GM13976 (cell line): ENCODE measurements around the gene CLDN22.

Source experiments
- DNase-seq: peaks from one replicate; pipeline ENCODE4 v3.0.0; 2012; ENCODE audit warnings: low spot score
- in situ Hi-C: fragments of 300-500 bp; cut with MboI; formaldehyde crosslinking; loops from one replicate; pipeline ENCODE4 v1.12.0; 2022; ENCODE audit warnings: low sequenced_read_pairs, mixed read lengths, inconsistent platforms; ENCODE audit not compliant: unreplicated experiment
- TF ChIP-seq, protein P1 (sequence below): IDR thresholded peaks from 2 replicates; pipeline ENCODE4 v1.5.1; 2012; ENCODE audit warnings: borderline replicate concordance, mild to moderate bottlenecking; ENCODE audit not compliant: insufficient read depth; ENCODE audit errors: extremely low read depth, missing control alignments, control extremely low read depth

Gene CLDN22

GRCh38 chr4:183284258-183284785, 35.8 kb downstream of the CLDN22 start:
- in situ Hi-C loops, result no loop called here
- no peak for DNase-seq
- TF ChIP-seq, protein P1, sequence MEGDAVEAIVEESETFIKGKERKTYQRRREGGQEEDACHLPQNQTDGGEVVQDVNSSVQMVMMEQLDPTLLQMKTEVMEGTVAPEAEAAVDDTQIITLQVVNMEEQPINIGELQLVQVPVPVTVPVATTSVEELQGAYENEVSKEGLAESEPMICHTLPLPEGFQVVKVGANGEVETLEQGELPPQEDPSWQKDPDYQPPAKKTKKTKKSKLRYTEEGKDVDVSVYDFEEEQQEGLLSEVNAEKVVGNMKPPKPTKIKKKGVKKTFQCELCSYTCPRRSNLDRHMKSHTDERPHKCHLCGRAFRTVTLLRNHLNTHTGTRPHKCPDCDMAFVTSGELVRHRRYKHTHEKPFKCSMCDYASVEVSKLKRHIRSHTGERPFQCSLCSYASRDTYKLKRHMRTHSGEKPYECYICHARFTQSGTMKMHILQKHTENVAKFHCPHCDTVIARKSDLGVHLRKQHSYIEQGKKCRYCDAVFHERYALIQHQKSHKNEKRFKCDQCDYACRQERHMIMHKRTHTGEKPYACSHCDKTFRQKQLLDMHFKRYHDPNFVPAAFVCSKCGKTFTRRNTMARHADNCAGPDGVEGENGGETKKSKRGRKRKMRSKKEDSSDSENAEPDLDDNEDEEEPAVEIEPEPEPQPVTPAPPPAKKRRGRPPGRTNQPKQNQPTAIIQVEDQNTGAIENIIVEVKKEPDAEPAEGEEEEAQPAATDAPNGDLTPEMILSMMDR, result no peak

DNA sequence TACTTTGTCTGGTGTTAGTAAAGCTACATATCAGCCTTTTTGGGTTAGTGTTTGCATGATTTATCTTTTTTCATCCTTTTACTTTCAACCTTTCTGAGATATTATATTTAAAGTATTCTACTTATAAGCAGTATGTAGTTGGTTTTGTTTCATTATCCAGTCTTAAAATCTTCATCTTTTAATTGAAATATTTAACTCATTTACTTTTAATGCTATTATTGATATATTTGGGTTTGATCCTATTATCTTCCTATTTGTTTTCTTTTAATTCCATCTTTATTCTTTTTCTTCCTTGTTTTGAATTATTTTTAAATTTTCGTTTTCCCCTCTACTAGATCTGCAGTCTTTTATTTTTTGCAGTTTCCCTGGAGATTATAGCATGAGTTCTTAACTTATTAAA, 44.0 kb downstream of the CLDN22 start:
- in situ Hi-C loops, result no loop called here
- TF ChIP-seq, protein P1, result no peak
- no peak for DNase-seq

DNA sequence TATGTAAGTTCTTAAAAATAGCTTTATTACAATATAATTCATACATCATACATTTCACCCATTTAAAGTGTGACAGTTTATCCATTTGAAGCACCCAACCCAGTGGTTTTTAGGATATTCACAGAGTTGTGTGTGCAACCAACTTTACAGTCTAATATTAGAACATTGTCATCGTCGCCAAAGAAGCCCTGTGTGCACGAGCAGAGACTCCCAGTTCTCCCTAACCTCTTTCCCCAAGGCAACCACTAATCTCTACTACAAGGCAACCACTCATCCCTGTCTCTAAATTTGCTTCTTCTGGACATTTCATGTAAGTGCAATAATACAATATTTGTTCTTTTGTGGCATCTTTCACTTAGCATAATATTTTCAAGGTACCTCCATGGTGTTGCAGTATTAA, 47.7 kb downstream of the CLDN22 start:
- no peak for DNase-seq
- in situ Hi-C loops, result loop anchor here (25.0 kb wide), 1 partner anchor 460 kb away; no protein-coding TSS in a partner anchor
- TF ChIP-seq, protein P1, result no peak

DNA sequence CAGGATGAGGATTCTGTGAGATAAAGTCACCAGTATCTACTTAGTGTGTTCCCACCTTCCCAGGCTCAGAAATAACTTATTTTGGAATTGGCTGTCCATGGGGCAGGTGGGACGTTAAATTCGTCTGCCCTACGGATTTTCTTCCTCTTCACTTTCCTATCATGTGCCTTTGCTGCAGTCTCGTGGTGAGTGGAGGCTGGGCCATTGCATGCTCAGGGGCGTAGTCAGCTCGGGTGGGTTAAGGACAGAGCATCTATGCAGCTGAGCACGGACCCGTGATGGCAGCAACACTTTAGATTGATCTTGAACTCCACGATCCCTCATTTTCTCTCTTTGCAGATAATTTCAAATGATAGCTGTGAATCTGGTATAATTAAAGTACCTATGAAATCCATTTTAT, 51.5 kb downstream of the CLDN22 start:
- in situ Hi-C loops, result loop anchor here (25.0 kb wide), 1 partner anchor 456 kb away; no protein-coding TSS in a partner anchor
- TF ChIP-seq, protein P1, result no peak
- no peak for DNase-seq
